Right renal pelvis (tissue), 4 donors: ENCODE data around the gene SELENOV. TPM values are rescaled to one million over a fixed set of nuclear protein-coding genes. Genes with fewer than 3 reads are reported as not detected.

Source experiments
- DNase-seq, 4 donors: peaks; one replicate each; pipeline ENCODE4 v3.0.0-alpha.2; 2013; ENCODE audit warnings: low read depth in 4 of 4, low spot score in 3 of 4, missing footprints in 1 of 4
- polyA plus RNA-seq, 4 donors: library from polyadenylated mRNA; unstranded; fragments of 120-200 nt; gene quantifications; one replicate each; pipeline ENCODE4 v1.2.1, GENCODE V29; 2013; ENCODE audit not compliant: insufficient read length in 4 of 4

SELENOV gene
- polyA plus RNA-seq, 4 donors, result 4.0 to 8.3 (median 6.2) TPM

DNA sequence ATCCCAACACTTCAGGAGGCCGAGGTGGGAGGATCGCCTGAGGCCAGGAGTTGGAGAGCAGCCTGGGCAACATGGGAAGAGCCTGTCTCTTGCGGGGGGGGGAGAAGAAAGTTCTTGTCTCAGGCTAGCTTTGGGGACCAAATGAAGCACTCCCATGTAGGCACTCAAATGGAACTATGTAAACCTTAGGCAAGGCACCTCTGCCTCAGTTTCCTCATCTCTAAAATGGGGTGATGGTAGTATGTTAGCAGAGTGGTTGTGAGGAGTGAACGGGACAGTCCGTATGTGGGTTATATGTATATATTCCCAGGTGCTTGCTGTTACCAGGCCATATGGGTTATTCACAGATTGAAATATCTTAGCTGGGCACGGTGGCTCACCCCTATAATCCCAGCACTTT, 22.7 kb upstream of the SELENOV start:
- DNase-seq, result no peak

DNA sequence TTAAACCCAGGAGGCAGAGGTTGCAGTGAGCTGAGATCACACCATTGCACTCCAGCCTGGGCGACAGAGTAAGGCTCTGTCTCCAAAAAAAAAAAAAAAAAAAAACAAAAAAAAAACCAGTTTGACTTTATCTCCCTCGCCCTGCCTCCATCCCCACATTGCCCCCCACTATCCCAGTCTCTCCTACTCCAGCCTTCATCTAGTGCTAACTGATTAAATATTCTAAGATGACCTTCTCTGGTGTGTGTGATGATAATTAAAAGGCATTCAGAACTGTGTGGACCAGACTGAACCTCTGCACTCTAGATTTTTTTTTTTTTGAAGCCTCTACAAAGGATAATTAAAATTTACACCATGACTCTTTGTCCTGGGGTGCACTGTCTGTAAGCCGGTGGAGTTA, 22.2 kb upstream of the SELENOV start:
- no peak for DNase-seq

DNA sequence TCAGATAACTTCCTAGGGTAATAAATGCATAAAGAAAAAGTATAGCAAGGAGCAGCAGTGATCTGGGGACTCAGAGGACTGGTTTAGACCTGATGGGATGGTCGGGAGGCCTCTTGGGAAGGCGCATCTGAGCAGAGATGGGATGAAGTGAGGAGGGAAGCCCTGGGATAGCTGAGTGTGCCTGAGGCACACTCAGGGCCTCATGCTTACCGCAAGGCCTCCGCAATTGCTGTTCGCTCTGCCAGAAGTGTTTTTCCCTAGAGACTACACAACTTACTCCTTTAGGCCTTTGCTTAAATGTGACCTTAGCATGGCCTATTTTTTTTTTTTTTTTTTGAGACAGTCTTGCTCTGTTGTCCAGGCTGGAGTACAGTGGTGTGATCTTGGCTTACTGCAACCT, 20.3 kb upstream of the SELENOV start:
- DNase-seq, result no peak

- DNase-seq, result no peak
Observed at GRCh38 chr19:39496063-39496462, 18.9 kb upstream of the SELENOV start.

- DNase-seq, result no peak
Observed at GRCh38 chr19:39497701-39497995, 17.3 kb upstream of the SELENOV start.

GRCh38 chr19:39497996-39498797, 16.7 kb upstream of the SELENOV start:
- no peak for DNase-seq

GRCh38 chr19:39498798-39499642, 15.9 kb upstream of the SELENOV start, which contains the start of gene DLL3:
Gene DLL3 (plus strand): TSS chr19:39498947. CDS start chr19:39498975, 28 bp downstream.
- DNase-seq, result no peak

DNA sequence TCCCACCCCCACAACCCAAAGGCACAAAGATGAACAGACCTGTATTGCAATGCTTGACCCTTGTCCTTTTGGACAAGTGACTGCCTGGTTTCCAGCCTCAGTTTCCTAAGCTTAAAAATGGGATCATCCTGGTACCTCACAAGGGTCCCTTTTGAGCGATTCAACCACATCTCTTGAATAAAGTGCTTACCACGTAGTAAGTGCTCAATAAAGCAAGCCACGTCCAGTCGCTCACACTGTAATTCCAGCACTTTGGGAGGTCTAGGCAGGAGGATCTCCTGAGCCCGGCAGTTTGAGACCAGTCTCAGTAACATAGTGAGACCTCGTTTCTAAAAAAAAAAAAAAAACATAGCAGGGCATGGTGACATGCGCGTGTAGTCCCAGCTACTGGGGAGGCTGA, 15.0 kb upstream of the SELENOV start:
- no peak for DNase-seq

- DNase-seq, result no peak
Observed at GRCh38 chr19:39500543-39500942, 14.4 kb upstream of the SELENOV start.

- DNase-seq, result no peak
Observed at GRCh38 chr19:39501340-39501739, 13.6 kb upstream of the SELENOV start.

DNA sequence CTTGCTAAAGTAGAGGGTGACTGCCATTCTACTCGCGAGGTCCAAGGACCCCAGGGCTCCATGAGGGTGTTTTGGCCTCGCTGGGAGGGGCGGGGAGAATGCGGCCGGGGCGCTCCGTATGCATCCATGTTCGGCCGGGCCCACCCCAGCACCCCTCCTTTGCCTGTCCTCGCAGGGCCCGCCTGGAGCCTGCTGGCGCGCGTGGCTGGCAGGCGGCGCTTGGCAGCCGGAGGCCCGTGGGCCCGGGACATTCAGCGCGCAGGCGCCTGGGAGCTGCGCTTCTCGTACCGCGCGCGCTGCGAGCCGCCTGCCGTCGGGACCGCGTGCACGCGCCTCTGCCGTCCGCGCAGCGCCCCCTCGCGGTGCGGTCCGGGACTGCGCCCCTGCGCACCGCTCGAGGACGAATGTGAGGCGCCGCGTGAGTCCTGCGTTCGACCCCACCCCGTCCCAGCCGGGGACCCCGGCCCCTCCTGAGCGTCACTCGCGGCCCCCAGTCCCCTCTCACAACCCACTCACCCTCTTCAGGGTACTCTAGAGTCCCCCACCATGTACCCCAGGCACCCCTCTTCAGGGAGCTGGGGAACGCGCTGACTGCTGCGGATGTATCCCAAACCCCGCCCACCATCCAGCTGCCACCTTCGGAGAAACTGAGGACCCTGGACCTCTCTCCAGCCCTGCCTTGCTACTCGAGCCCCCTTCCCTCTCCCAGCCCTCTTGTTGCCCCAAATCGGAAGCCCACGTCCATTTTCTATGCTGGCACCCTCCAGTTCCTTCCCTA, 12.1 kb upstream of the SELENOV start:
- no peak for DNase-seq

GRCh38 chr19:39506598-39506943, 8.4 kb upstream of the SELENOV start:
- no peak for DNase-seq

GRCh38 chr19:39506944-39507714, 7.8 kb upstream of the SELENOV start:
- peak in 1 of 4 donors; percentile 61 for DNase-seq

GRCh38 chr19:39507715-39508364, 7.1 kb upstream of the SELENOV start:
- DNase-seq, result no peak

DNA sequence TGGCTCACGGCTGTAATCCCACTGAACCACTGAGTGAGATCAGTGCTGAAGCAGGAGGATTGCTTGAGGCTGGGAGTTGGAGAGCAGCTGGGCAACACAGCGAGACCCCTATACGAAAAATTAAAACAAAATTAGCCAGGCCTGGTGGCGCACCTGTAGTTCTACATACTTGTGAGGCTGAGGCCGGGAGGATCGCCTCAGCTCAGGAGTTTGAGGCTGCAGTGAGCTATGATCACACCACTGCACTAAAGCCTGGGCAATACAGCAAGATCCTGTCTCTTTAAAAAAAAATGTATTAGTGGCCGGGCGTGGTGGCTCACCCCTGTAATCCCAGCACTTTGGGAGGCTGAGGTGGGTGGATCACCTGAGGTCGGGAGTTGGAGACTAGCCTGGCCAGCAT, 6.3 kb upstream of the SELENOV start:
- no peak for DNase-seq

DNA sequence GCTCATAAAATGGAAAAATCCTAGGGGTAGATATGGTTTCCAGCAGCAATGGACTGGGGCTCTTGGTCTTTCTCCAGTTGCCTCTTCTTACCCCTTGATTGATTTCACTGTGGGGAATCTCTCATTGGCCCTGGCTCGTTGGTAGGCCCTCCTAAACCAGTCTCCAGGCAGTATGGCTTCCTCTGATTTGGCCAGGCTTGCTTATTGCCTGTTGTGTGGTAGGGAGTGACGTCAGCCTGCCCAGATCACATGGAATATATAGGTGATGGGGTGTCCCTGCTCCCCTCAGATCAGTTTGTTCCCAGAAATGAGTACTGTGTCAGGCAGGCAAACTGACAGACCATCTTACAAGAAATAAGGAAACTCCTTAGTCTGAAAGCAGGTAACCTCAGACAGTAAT, 5.7 kb upstream of the SELENOV start:
- DNase-seq, result no peak

GRCh38 chr19:39512988-39513387, 2.0 kb upstream of the SELENOV start:
- DNase-seq, result no peak

DNA sequence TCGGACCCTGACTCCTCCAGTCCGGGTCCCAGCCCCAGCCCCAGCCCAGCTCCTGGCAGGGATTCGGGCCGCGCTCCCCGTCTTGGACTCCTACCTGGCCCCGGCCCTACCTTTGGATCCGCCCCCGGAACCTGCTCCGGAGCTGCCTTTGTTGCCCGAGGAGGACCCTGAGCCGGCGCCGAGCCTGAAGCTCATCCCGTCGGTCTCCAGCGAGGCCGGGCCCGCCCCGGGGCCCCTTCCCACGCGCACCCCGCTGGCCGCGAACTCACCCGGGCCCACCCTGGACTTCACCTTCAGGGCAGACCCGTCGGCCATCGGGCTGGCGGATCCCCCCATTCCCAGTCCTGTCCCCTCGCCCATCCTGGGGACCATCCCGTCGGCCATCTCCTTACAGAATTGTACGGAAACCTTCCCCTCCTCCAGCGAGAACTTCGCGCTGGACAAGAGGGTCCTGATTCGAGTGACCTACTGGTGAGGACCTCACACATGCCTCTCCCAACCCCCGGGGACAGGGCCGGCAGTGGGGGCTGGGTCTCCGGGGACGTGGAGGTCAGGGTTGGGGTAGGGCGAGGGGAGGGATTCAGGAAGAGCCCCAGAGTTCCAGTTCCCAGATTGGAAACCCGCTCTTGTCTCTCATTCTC, 732 bp downstream of the SELENOV start:
- DNase-seq, result no peak

- DNase-seq, result no peak
Observed at GRCh38 chr19:39516270-39516669, 1.3 kb downstream of the SELENOV start.

- no peak for DNase-seq
Observed at GRCh38 chr19:39517432-39517831, 2.5 kb downstream of the SELENOV start.
